Mesenchymal stem cell (in vitro differentiated cells and primary cell): ENCODE data around the gene CDH18.
A peak's percentile ranks its signal among the peaks of the same experiment; 100 is the strongest.

Experiments used
- DNase-seq: peaks from one replicate; pipeline ENCODE4 v3.0.0-alpha.2; 2013
- H2AFZ ChIP-seq: one replicate; pipeline ENCODE4 v1.6.1; 2013; ENCODE audit warnings: low read depth, mild to moderate bottlenecking, control low read depth, inconsistent platforms, low read length, moderate library complexity
- H2AK5ac ChIP-seq: 2 replicates; pipeline ENCODE4 v1.6.1; 2013; ENCODE audit warnings: low read length, moderate library complexity, mild to moderate bottlenecking, inconsistent platforms; ENCODE audit not compliant: severe bottlenecking
- H2BK120ac ChIP-seq: one replicate; pipeline ENCODE4 v1.6.1; 2013; ENCODE audit warnings: low read depth, mild to moderate bottlenecking, inconsistent platforms, low read length, moderate library complexity
- H2BK12ac ChIP-seq, 2 experiments: one replicate each; pipeline ENCODE4 v1.6.1; 2013; ENCODE audit warnings: inconsistent platforms in 2 of 2, low read length in 2 of 2, mild to moderate bottlenecking in 2 of 2, moderate library complexity in 2 of 2, control low read depth in 1 of 2
- H2BK15ac ChIP-seq: one replicate; pipeline ENCODE4 v1.6.1; 2013; ENCODE audit warnings: mild to moderate bottlenecking, low read depth, inconsistent platforms; ENCODE audit not compliant: poor library complexity, severe bottlenecking
- H2BK5ac ChIP-seq: 2 replicates; pipeline ENCODE4 v1.6.1; 2013; ENCODE audit warnings: low read depth, mild to moderate bottlenecking, low read length, control low read depth, inconsistent platforms; ENCODE audit not compliant: poor library complexity, severe bottlenecking
- H3K14ac ChIP-seq, 2 experiments: one replicate each; pipeline ENCODE4 v1.6.1; 2013; ENCODE audit warnings: inconsistent platforms in 2 of 2, low read length in 2 of 2, control low read depth in 1 of 2, mild to moderate bottlenecking in 1 of 2, moderate library complexity in 1 of 2
- H3K18ac ChIP-seq, 2 experiments: one replicate each; pipeline ENCODE4 v1.6.1; 2013; ENCODE audit warnings: inconsistent platforms in 2 of 2, low read length in 2 of 2, control low read depth in 1 of 2, low read depth in 1 of 2, mild to moderate bottlenecking in 1 of 2
- H3K23ac ChIP-seq, 2 experiments: one replicate each; pipeline ENCODE4 v1.6.1; 2013; ENCODE audit warnings: inconsistent platforms in 2 of 2, low read length in 2 of 2, mild to moderate bottlenecking in 2 of 2, moderate library complexity in 2 of 2, control low read depth in 1 of 2
- H3K27ac ChIP-seq: 2 replicates; pipeline ENCODE4 v1.5.1; 2013; ENCODE audit warnings: mild to moderate bottlenecking, moderate library complexity, low read length, control low read depth, inconsistent platforms; ENCODE audit not compliant: poor library complexity, severe bottlenecking
- H3K27me3 ChIP-seq, 2 experiments: 2 replicates each; pipeline versions ENCODE4 v1.6.1 to v1.7.0; 2013; ENCODE audit warnings: low read length in 2 of 2, mild to moderate bottlenecking in 2 of 2, moderate library complexity in 2 of 2, control low read depth in 1 of 2, inconsistent platforms in 1 of 2; ENCODE audit not compliant: control insufficient read depth in 1 of 2, insufficient read depth in 1 of 2
- H3K36me3 ChIP-seq, 2 experiments: 2 replicates each; pipeline versions ENCODE4 v1.6.1 to v1.7.0; 2013; ENCODE audit warnings: low read length in 2 of 2, control low read depth in 1 of 2, inconsistent platforms in 1 of 2, low read depth in 1 of 2, mild to moderate bottlenecking in 1 of 2; ENCODE audit not compliant: insufficient read depth in 2 of 2, control insufficient read depth in 1 of 2
- H3K4ac ChIP-seq, 2 experiments: one replicate each; pipeline ENCODE4 v1.6.1; 2013; ENCODE audit warnings: inconsistent platforms in 2 of 2, low read length in 2 of 2, mild to moderate bottlenecking in 2 of 2, moderate library complexity in 2 of 2, control low read depth in 1 of 2, low read depth in 1 of 2
- H3K4me1 ChIP-seq: 2 replicates; pipeline ENCODE4 v1.6.1; 2013; ENCODE audit warnings: low read depth, low read length, control low read depth; ENCODE audit not compliant: control insufficient read depth, insufficient read depth
- H3K4me2 ChIP-seq: 2 replicates; pipeline ENCODE4 v1.6.1; 2013; ENCODE audit warnings: low read length, mild to moderate bottlenecking, inconsistent platforms; ENCODE audit not compliant: poor library complexity, severe bottlenecking
- H3K4me3 ChIP-seq, 2 experiments: 2 replicates each; pipeline versions ENCODE4 v1.5.1 to v1.7.0; 2013; ENCODE audit warnings: low read length in 2 of 2, mild to moderate bottlenecking in 2 of 2, control low read depth in 1 of 2, low read depth in 1 of 2; ENCODE audit not compliant: insufficient read depth in 1 of 2
- H3K79me1 ChIP-seq: replicated peaks from 2 replicates; pipeline ENCODE4 v1.6.1; 2013; ENCODE audit warnings: mild to moderate bottlenecking, control low read depth, low read length, inconsistent platforms; ENCODE audit not compliant: poor library complexity, severe bottlenecking
- H3K9ac ChIP-seq: 2 replicates; pipeline ENCODE4 v1.7.0; 2013; ENCODE audit warnings: mild to moderate bottlenecking, low read length, moderate library complexity
- H3K9me3 ChIP-seq: 2 replicates; pipeline ENCODE4 v1.7.0; 2013; ENCODE audit warnings: mild to moderate bottlenecking, low read length; ENCODE audit not compliant: control insufficient read depth
- H4K8ac ChIP-seq: one replicate; pipeline ENCODE4 v1.6.1; 2013; ENCODE audit warnings: inconsistent platforms, mild to moderate bottlenecking, low read length, moderate library complexity
- H4K91ac ChIP-seq: one replicate; pipeline ENCODE4 v1.6.1; 2013; ENCODE audit warnings: mild to moderate bottlenecking, low read length, inconsistent platforms
- WGBS: methylation state at CpG from one replicate; pipeline ENCODE4 v1.1.7; 2013; ENCODE audit warnings: mixed read lengths; 5-methylcytosine and 5-hydroxymethylcytosine counted together

The CDH18 gene

DNA sequence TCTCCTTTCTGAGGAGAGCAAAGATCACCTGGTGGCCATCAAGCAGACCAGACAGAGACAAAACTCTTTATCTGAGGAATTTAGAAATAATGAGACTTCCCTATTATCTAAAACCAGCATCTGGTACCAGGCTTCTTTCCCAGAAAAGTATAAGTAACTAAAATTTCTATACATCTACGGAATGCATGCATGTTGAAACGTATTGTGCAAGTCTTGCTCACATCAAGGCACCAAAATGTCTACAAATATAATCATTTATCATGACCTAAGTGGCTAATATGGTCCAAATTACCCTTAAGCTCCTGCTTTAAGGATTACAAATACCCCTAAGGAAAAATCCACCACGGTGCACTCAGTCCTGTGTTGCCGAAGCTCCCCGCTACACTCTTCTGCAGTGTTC lies 286.3 kb downstream of the CDH18 start:
- Histone ChIP-seq H2BK5ac (no peak overlapping the region), H2BK120ac (no peak overlapping the region), H3K4me1 (no peaks in the 10 kb centered on the region), H3K4me3 (no peak overlapping the region), H3K27me3 (no peaks in the 10 kb centered on the region), H3K4me2 (no peak overlapping the region), H3K9ac (no peak overlapping the region), H2AFZ (no peak overlapping the region), H3K4ac (no peak overlapping the region), H2BK15ac (no peak overlapping the region), H4K91ac (no peak overlapping the region), H3K14ac (no peak overlapping the region), H3K27ac (no peak overlapping the region), H3K36me3 (no peaks in the 10 kb centered on the region), H4K8ac (no peak overlapping the region), H2BK12ac (no peak overlapping the region), H2AK5ac (no peak overlapping the region), H3K23ac (no peak overlapping the region), H3K9me3 (no peaks in the 10 kb centered on the region), H3K18ac (no peak overlapping the region), H3K79me1 (no peaks in the 10 kb centered on the region)
- no peak for DNase-seq
- 93% methylated on average over 5 of the region's 5 CpGs for WGBS

DNA sequence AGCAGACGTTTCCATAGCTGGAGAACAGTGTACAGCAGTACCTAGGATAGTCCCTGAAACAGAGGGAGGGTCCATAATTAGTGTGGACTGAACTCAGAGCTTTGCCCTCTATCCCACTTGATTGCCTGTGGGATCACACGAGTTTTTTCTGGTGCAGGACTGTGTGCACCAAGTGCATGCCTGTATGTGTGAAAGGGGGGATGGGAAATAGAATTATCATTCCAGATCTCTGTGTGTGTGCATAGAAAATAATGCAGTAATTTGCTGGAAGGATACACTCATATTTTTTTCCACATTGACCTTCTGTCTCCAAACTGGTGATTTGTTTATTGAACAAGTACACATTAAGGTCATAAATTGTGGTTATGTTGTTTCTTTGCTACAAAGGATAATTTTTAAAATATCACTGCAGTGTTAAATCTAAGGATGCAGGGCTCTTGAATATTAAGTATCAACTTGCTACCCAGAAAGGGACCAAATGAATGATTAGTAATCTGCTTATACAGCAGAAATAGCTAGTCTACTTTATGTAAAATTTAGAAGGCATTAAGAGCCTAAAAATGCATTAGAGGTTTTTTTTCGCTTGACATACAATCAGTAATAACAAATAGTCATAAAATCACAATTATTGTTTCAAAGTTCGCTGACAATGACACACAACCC lies 292.9 kb downstream of the CDH18 start:
- Histone ChIP-seq H3K4me3 (no peak overlapping the region), H3K36me3 (no peaks in the 10 kb centered on the region), H3K9ac (no peak overlapping the region), H3K18ac (no peak overlapping the region), H2BK120ac (no peak overlapping the region), H3K14ac (no peak overlapping the region), H3K4me1 (no peaks in the 10 kb centered on the region), H3K9me3 (peaks cover 13% of the 10 kb centered on the region), H3K4ac (no peak overlapping the region), H2AK5ac (no peak overlapping the region), H2AFZ (no peak overlapping the region), H3K23ac (no peak overlapping the region), H3K79me1 (no peaks in the 10 kb centered on the region), H2BK12ac (no peak overlapping the region), H2BK5ac (no peak overlapping the region), H4K91ac (no peak overlapping the region), H4K8ac (no peak overlapping the region), H2BK15ac (no peak overlapping the region), H3K27me3 (no peaks in the 10 kb centered on the region), H3K4me2 (no peak overlapping the region), H3K27ac (no peak overlapping the region)
- no peak for DNase-seq
- 68% methylated on average over 3 of the region's 4 CpGs for WGBS

DNA sequence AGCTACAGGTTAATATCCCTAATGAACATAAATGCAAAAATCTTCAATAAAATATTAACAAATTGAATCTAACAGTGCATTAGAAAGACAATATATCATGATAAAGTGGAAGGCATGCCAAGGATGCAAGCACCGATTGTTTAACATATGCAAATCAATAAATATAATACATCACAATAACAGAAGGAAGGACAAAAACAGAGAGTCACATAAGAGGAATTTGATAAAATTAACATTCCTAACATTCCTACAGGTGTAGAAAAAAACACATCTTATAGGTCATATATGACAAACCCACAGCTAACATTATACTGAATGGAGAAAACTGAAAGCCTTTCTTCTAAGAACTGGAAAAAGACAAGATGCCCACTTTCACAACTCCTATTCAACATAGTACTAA lies 297.0 kb downstream of the CDH18 start:
- no peak overlapping the region for H2AK5ac ChIP-seq
- H3K23ac ChIP-seq: no peak overlapping the region
- H4K8ac ChIP-seq: no peak overlapping the region
- H3K27ac ChIP-seq: no peak overlapping the region
- no peak overlapping the region for H2BK5ac ChIP-seq
- no peak overlapping the region for H3K4me2 ChIP-seq
- H3K27me3 ChIP-seq: no peaks in the 10 kb centered on the region
- H3K79me1 ChIP-seq: no peaks in the 10 kb centered on the region
- H2BK120ac ChIP-seq: no peak overlapping the region
- DNase-seq: no peak
- H3K18ac ChIP-seq: no peak overlapping the region
- no CpG with 5 or more reads among the region's 1 CpG for WGBS
- H3K4me1 ChIP-seq: no peaks in the 10 kb centered on the region
- H3K9me3 ChIP-seq: peaks cover 17% of the 10 kb centered on the region
- H3K14ac ChIP-seq: no peak overlapping the region
- no peak overlapping the region for H3K4me3 ChIP-seq
- no peaks in the 10 kb centered on the region for H3K36me3 ChIP-seq
- no peak overlapping the region for H4K91ac ChIP-seq
- no peak overlapping the region for H2BK12ac ChIP-seq
- H2AFZ ChIP-seq: no peak overlapping the region
- H3K9ac ChIP-seq: no peak overlapping the region
- no peak overlapping the region for H2BK15ac ChIP-seq
- H3K4ac ChIP-seq: no peak overlapping the region

DNA sequence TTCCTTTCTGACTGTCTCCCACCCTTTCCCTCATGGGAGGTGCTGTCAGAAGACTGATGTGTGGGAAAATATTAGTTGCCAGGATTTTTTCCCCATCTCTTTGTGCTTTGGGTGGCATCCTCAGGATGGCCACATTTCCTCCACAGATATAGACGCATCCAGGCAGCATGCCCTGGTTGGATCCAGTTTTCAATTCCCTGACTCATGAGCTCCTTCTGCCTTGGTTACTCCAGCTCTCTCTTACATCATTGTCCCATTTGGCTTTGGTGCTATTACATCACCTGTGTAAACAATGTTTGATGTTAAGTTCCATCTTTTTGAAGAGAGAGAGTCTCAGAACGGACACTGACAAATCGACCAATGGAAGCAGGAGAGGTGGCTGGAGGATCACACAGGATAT lies 302.5 kb downstream of the CDH18 start:
- Histone ChIP-seq H3K9me3 (peaks cover 9% of the 10 kb centered on the region), H3K14ac (no peak overlapping the region), H4K91ac (peak overlapping the region; percentile 23), H3K9ac (no peak overlapping the region), H2AK5ac (no peak overlapping the region), H2AFZ (no peak overlapping the region), H3K27me3 (no peaks in the 10 kb centered on the region), H2BK120ac (no peak overlapping the region), H2BK12ac (no peak overlapping the region), H3K4me1 (no peaks in the 10 kb centered on the region), H3K4me3 (no peak overlapping the region), H2BK5ac (no peak overlapping the region), H3K4me2 (no peak overlapping the region), H3K27ac (no peak overlapping the region), H3K23ac (no peak overlapping the region), H3K18ac (no peak overlapping the region), H3K79me1 (no peaks in the 10 kb centered on the region), H4K8ac (no peak overlapping the region), H2BK15ac (no peak overlapping the region), H3K4ac (no peak overlapping the region), H3K36me3 (no peaks in the 10 kb centered on the region)
- DNase-seq: no peak
- 100% methylated on average over 1 of the region's 3 CpGs for WGBS
